GM23248 (cell line): Measurements from ENCODE around the gene POU2AF3. TPM values are rescaled to one million over a fixed set of nuclear protein-coding genes. Genes with fewer than 3 reads are reported as not detected.
"Not testable (repeated sequence)": the region's sequence is repeated elsewhere in the genome, so short reads cannot be mapped to it uniquely, and the experiment has no call there.

Source experiments
- DNase-seq: peaks from one replicate; pipeline ENCODE4 v3.0.0-alpha.2; 2015
- H2AFZ ChIP-seq: fragments of 200-600 bp; sonication (generic); 2 replicates; pipeline ENCODE4 v1.6.1; 2016; ENCODE audit warnings: antibody characterized with exemption
- H3F3A ChIP-seq: fragments of 200-600 bp; sonication (generic); 2 replicates; pipeline ENCODE4 v1.6.1; 2016; ENCODE audit warnings: mild to moderate bottlenecking, antibody characterized with exemption, mixed run types; ENCODE audit not compliant: insufficient read depth
- H3K27ac ChIP-seq: fragments of 200-600 bp; sonication (generic); 2 replicates; pipeline ENCODE4 v1.5.1; 2016; ENCODE audit warnings: mild to moderate bottlenecking
- H3K27me3 ChIP-seq: fragments of 200-600 bp; sonication (generic); replicated peaks from 2 replicates; pipeline ENCODE4 v1.6.1; 2016; ENCODE audit warnings: mild to moderate bottlenecking; ENCODE audit not compliant: insufficient read depth
- H3K36me3 ChIP-seq: fragments of 200-600 bp; sonication (generic); 2 replicates; pipeline ENCODE4 v1.6.1; 2016; ENCODE audit warnings: low read depth, mild to moderate bottlenecking
- H3K4me1 ChIP-seq: fragments of 200-600 bp; sonication (generic); 2 replicates; pipeline ENCODE4 v1.6.1; 2016; ENCODE audit warnings: mild to moderate bottlenecking; ENCODE audit not compliant: insufficient read depth
- H3K4me2 ChIP-seq: fragments of 200-600 bp; sonication (generic); one replicate; pipeline ENCODE4 v1.6.1; 2016; ENCODE audit warnings: mild to moderate bottlenecking; ENCODE audit not compliant: unreplicated experiment
- H3K4me3 ChIP-seq: fragments of 200-600 bp; sonication (generic); 2 replicates; pipeline ENCODE4 v1.5.1; 2016; ENCODE audit warnings: mild to moderate bottlenecking
- H3K79me2 ChIP-seq: fragments of 200-600 bp; sonication (generic); 2 replicates; pipeline ENCODE4 v1.6.1; 2016; ENCODE audit warnings: mild to moderate bottlenecking; ENCODE audit not compliant: insufficient read depth
- H3K9ac ChIP-seq: fragments of 200-600 bp; sonication (generic); 2 replicates; pipeline ENCODE4 v1.6.1; 2016; ENCODE audit warnings: mild to moderate bottlenecking
- H3K9me2 ChIP-seq: fragments of 200-600 bp; sonication (generic); 2 replicates; pipeline ENCODE4 v1.6.1; 2016; ENCODE audit warnings: mixed run types, mild to moderate bottlenecking, moderate library complexity; ENCODE audit not compliant: insufficient read depth
- H3K9me3 ChIP-seq: fragments of 200-600 bp; sonication (generic); one replicate; pipeline ENCODE4 v1.6.1; 2017; ENCODE audit warnings: low read depth
- H4K20me1 ChIP-seq: fragments of 200-600 bp; sonication (generic); 2 replicates; pipeline ENCODE4 v1.6.0; 2016; ENCODE audit not compliant: insufficient read depth
- EZH2 ChIP-seq: fragments of 200-600 bp; sonication (generic); IDR thresholded peaks from 2 replicates; pipeline ENCODE4 v1.6.1; 2018; ENCODE audit warnings: antibody characterized with exemption, mild to moderate bottlenecking; ENCODE audit not compliant: insufficient read depth, poor library complexity, severe bottlenecking
- EZH2phosphoT487 ChIP-seq: fragments of 200-600 bp; sonication (generic); IDR thresholded peaks from 2 replicates; pipeline ENCODE4 v1.6.1; 2018; ENCODE audit warnings: antibody characterized with exemption, moderate library complexity, mild to moderate bottlenecking, low read depth; ENCODE audit not compliant: insufficient read depth
- WGBS, 2 experiments: methylation state at CpG; one replicate each; pipeline ENCODE4 v1.1.6; 2015 to 2017; ENCODE audit warnings: low lambda C conversion rate in 2 of 2, low coverage in 1 of 2; ENCODE audit errors: missing lambda C conversion rate in 2 of 2; 5-methylcytosine and 5-hydroxymethylcytosine counted together
- in situ Hi-C: fragments of 300-500 bp; cut with MboI; formaldehyde crosslinking; loops from 2 replicates; pipeline ENCODE4 v1.15.0; 2020
- polyA plus RNA-seq: library from polyadenylated mRNA; unstranded; fragments of >200 nt; fragmentation: Nextera tagmentation; extraction: Ambion mirVana; gene quantifications from 2 replicates; pipeline ENCODE4 v1.2.1, GENCODE V29; 2016
- total RNA-seq: library from RNA; depleted of rRNA; stranded (reverse); fragments of >200 nt; shearing (Covaris generic); gene quantifications from 2 replicates; pipeline ENCODE4 v1.2.3, GENCODE V29; 2014

Gene POU2AF3
- total and polyA plus RNA-seq, 2 experiments from 2014 or later = not detected

DNA sequence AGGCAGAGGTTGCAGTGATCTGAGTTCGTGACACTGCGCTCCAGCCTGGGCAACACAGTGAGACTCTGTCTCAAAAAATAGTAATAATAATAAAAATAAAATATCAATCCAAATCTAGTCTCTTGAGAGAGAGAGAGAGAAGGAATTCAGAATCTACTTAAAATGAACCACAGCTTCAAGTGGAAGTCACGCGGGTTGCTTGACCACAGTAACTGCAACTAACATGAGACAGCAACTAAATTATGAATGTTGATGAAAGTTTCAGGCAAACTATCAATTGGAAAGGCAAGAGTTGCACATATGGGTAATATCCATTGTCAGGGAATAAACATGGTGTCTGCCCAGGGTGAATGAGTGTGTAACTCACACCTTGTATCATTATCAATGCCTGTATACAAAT is 40.3 kb upstream of the POU2AF3 start:
- Histone ChIP-seq H3K9ac (no peak overlapping the region), H3F3A (no peaks in the 10 kb centered on the region), H4K20me1 (no peaks in the 10 kb centered on the region), H3K4me2 (no peak overlapping the region), H3K27me3 (peaks cover 22% of the 10 kb centered on the region), H3K9me2 (no peaks in the 10 kb centered on the region), H3K9me3 (no peaks in the 10 kb centered on the region), H3K4me1 (peaks cover 7% of the 10 kb centered on the region; the same call in 1 of the 2 replicates), H3K79me2 (no peaks in the 10 kb centered on the region), H2AFZ (no peak overlapping the region), H3K4me3 (no peak overlapping the region), H3K36me3 (no peaks in the 10 kb centered on the region), H3K27ac (no peak overlapping the region)
- TF ChIP-seq EZH2phosphoT487 = no peak
- no peak for TF ChIP-seq EZH2
- 98 to 99% methylated on average over 4 of the region's 4 CpGs for WGBS, 2 experiments
- DNase-seq = no peak
- in situ Hi-C loops = no loop called here

DNA sequence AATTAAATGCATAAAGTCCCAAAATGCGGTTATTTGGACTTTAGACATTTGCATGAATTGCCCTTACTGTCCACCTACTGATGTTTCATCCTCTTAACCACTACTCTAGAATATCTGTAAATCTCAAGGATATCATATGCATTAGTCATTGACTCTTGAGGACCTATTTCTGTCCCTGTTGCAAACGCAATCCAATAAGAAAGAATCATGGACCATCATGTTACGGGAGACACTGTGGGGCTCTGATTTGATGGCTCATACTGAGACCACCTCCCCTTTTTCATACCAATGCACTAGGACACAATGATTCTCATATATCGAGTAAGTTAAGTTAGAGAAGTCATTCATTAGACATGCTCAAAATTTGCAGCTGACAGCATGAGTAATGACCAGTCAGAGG is 38.5 kb upstream of the POU2AF3 start:
- Histone ChIP-seq H3K36me3 (no peaks in the 10 kb centered on the region), H4K20me1 (no peaks in the 10 kb centered on the region), H3K27ac (no peak overlapping the region), H3K4me3 (no peak overlapping the region), H3K9me3 (no peaks in the 10 kb centered on the region), H3K9me2 (no peaks in the 10 kb centered on the region), H3F3A (no peaks in the 10 kb centered on the region), H3K9ac (no peak overlapping the region), H3K27me3 (peaks cover 16% of the 10 kb centered on the region), H3K79me2 (no peaks in the 10 kb centered on the region), H2AFZ (no peak overlapping the region), H3K4me2 (no peak overlapping the region), H3K4me1 (peaks cover 7% of the 10 kb centered on the region; the same call in 1 of the 2 replicates)
- peak; percentile 34 for DNase-seq
- TF ChIP-seq EZH2phosphoT487 (no peak), EZH2 (no peak)
- 70 to 76% methylated on average over 4 of the region's 4 CpGs for WGBS, 2 experiments
- in situ Hi-C loops = no loop called here

DNA sequence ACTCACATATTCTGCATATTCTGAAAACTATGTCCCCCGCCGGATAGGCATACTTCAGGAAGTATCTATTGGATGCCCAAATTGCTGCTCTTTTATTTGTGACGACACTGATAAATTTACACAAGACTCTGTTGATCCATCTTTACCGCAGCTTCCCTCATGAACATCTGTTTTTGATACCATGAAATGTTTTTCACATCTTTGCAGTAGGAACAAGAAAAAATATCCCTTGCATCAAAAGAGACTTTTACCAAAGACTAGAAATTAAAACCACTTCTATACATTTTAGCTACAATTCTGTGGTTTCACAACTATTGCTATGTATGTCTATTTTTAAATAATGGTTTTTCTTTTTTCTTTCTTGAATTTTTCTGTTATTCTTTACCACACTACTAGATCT is 37.5 kb upstream of the POU2AF3 start:
- H3K79me2 ChIP-seq = no peaks in the 10 kb centered on the region
- no peak overlapping the region for H2AFZ ChIP-seq
- no peak for DNase-seq
- TF ChIP-seq EZH2phosphoT487 (no peak), EZH2 (no peak)
- H3K9ac ChIP-seq = no peak overlapping the region
- no peaks in the 10 kb centered on the region for H3K36me3 ChIP-seq
- H3K27ac ChIP-seq = no peak overlapping the region
- no peak overlapping the region for H3K4me2 ChIP-seq
- H4K20me1 ChIP-seq = no peaks in the 10 kb centered on the region
- H3F3A ChIP-seq = no peaks in the 10 kb centered on the region
- no peak overlapping the region for H3K4me3 ChIP-seq
- H3K9me2 ChIP-seq = no peaks in the 10 kb centered on the region
- WGBS, 2 experiments = 31 to 36% methylated on average over 4 of the region's 4 CpGs
- peaks cover 7% of the 10 kb centered on the region; the same call in 1 of the 2 replicates for H3K4me1 ChIP-seq
- H3K27me3 ChIP-seq = peaks cover 7% of the 10 kb centered on the region; the same call in 1 of the 2 replicates
- in situ Hi-C loops = no loop called here
- H3K9me3 ChIP-seq = no peaks in the 10 kb centered on the region

DNA sequence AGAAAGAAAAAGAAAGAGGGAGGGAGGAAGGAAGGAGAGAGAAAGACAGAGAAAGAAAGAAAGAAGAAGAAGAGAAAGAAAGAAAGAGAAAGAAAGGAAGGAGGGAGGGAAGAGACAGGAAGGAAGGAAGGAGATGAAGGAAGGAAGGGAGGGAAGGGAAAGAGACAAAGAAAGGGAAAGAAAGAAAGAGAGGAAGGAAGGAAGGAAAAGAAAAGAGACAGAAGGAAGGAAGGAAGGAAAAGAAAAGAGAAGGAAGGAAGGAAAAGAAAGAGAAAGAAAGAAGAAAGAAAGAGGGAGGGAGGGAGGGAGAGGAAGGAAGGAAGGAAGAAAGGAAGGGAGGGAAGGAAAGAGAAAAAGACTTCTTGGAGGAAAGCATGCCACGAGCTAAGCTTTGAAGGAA is 33.7 kb upstream of the POU2AF3 start:
- H2AFZ ChIP-seq = no peak overlapping the region
- H3K9me2 ChIP-seq = no peaks in the 10 kb centered on the region
- no peaks in the 10 kb centered on the region for H4K20me1 ChIP-seq
- no peak overlapping the region for H3K27ac ChIP-seq
- no peak for DNase-seq
- no peaks in the 10 kb centered on the region for H3K36me3 ChIP-seq
- TF ChIP-seq EZH2phosphoT487 (no peak), EZH2 (no peak)
- no peak overlapping the region for H3K9ac ChIP-seq
- H3K27me3 ChIP-seq = no peaks in the 10 kb centered on the region; the same call in none of the 2 replicates
- H3K9me3 ChIP-seq = no peaks in the 10 kb centered on the region
- H3K79me2 ChIP-seq = no peaks in the 10 kb centered on the region
- no peak overlapping the region for H3K4me2 ChIP-seq
- in situ Hi-C loops = no loop called here
- H3K4me3 ChIP-seq = no peak overlapping the region
- 75 to 100% methylated on average over 1 of the region's 1 CpG for WGBS, 2 experiments
- H3F3A ChIP-seq = no peaks in the 10 kb centered on the region
- H3K4me1 ChIP-seq = peaks cover 4% of the 10 kb centered on the region; the same call in 1 of the 2 replicates

DNA sequence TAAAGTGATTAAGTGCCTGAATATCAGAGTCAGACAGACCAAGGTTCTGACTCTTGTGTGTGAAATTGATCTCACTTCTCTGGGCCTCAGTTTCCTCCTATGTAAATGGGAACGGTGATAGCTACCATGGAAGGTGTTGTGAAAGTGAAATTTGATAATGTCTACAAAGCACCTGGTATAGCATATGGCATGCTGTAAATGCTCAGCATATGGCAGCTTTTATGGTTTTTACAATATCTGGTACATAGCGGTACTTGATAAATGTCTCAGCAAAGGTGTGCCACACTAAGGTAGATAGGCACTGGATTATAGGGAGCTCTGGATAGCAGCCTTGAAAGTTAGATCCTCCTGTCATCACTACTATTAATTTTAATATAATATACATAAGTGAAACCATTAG is 32.9 kb upstream of the POU2AF3 start:
- Histone ChIP-seq H3K27me3 (no peaks in the 10 kb centered on the region; the same call in none of the 2 replicates), H3K9me2 (no peaks in the 10 kb centered on the region), H3K4me2 (no peak overlapping the region), H3K79me2 (no peaks in the 10 kb centered on the region), H3F3A (no peaks in the 10 kb centered on the region), H3K9ac (no peak overlapping the region), H4K20me1 (no peaks in the 10 kb centered on the region), H3K36me3 (no peaks in the 10 kb centered on the region), H3K9me3 (no peaks in the 10 kb centered on the region), H3K27ac (no peak overlapping the region), H3K4me1 (no peaks in the 10 kb centered on the region), H2AFZ (no peak overlapping the region), H3K4me3 (no peak overlapping the region)
- WGBS, 2 experiments = 94 to 97% methylated on average over 2 of the region's 2 CpGs
- no peak for DNase-seq
- no peak for TF ChIP-seq EZH2phosphoT487
- TF ChIP-seq EZH2 = no peak
- in situ Hi-C loops = no loop called here

DNA sequence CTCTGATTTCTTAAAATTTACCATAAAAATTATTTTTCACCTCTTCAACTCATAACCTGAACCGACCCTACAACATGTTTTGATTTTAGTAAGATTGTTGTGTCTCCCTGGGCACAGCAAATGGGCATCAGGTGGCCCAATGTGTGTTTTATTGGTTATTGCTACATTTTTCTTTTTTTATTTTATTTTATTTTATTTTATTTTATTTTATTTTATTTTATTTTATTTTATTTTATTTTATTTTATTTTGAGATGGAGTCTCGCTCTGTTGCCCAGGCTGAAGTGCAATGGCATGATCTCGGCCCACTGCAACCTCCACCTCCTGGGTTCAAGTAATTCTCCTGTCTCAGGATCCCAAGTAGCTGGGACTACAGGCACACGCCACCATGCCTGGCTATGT is 30.0 kb upstream of the POU2AF3 start:
- H3F3A ChIP-seq, H3K9me2 ChIP-seq, H3K36me3 ChIP-seq, H3K27me3 ChIP-seq, H3K79me2 ChIP-seq, H3K4me2 ChIP-seq, H4K20me1 ChIP-seq, H3K4me1 ChIP-seq, H3K27ac ChIP-seq, H2AFZ ChIP-seq, H3K9me3 ChIP-seq, DNase-seq, H3K9ac ChIP-seq, H3K4me3 ChIP-seq, in situ Hi-C loops: not testable (repeated sequence)
- 67 to 70% methylated on average over 4 of the region's 4 CpGs for WGBS, 2 experiments
